IMR-90 (cell line): Measurements from ENCODE around the gene IL1RAP. TPM values are rescaled to one million over a fixed set of nuclear protein-coding genes. Genes with fewer than 3 reads are reported as not detected.

Experiments used
- ATAC-seq: fragments of 200-7000 bp; cut with Tn5 transposase; 2 replicates; pipeline ENCODE4 v1.9.1; 2020; ENCODE audit warnings: low read depth, mild to moderate bottlenecking, moderate library complexity
- BruUV-seq: library from RNA; stranded (reverse); fragments of 400-500 nt; replicated peaks from 2 replicates; lab custom pipeline; 2021; lab: Mats Ljungman, UMichigan
- CTCF ChIA-PET: fragments of 300-600 bp; formaldehyde crosslinking; extraction: SDS; loops from one replicate; lab custom pipeline; 2021; ENCODE audit warnings: antibody characterized with exemption; lab: Yijun Ruan, JAX
- POLR2A ChIA-PET: fragments of 300-600 bp; sonication (Branson Sonifier 250); formaldehyde crosslinking; loops from one replicate; lab custom pipeline; 2022; ENCODE audit warnings: antibody characterized with exemption; ENCODE audit not compliant: unreplicated experiment; lab: Charles Lee
- DNase-seq: peaks from one replicate; pipeline ENCODE4 v3.0.0; 2013
- H2AFZ ChIP-seq: replicated peaks from 2 replicates; pipeline ENCODE3; 2013; ENCODE audit warnings: low read length, mild to moderate bottlenecking; ENCODE audit not compliant: poor library complexity
- H2AK5ac ChIP-seq: 2 replicates; pipeline ENCODE4 v1.6.1; 2013; ENCODE audit warnings: low read depth, low read length, inconsistent platforms
- H2AK9ac ChIP-seq: replicated peaks from 2 replicates; pipeline ENCODE3; 2013; ENCODE audit warnings: mild to moderate bottlenecking, low read depth, low read length, moderate library complexity; ENCODE audit not compliant: poor library complexity
- H2BK120ac ChIP-seq: 2 replicates; pipeline ENCODE4 v1.6.1; 2013; ENCODE audit warnings: low read depth, low read length, inconsistent platforms
- H2BK15ac ChIP-seq: 3 replicates; pipeline ENCODE4 v1.6.1; 2013; ENCODE audit warnings: low read depth, low read length, inconsistent platforms
- H2BK20ac ChIP-seq: 2 replicates; pipeline ENCODE4 v1.6.1; 2013; ENCODE audit warnings: low read depth, mild to moderate bottlenecking, inconsistent platforms, low read length, moderate library complexity
- H2BK5ac ChIP-seq: 2 replicates; pipeline ENCODE4 v1.6.1; 2013; ENCODE audit warnings: mild to moderate bottlenecking, low read depth, low read length, inconsistent platforms; ENCODE audit not compliant: poor library complexity, severe bottlenecking
- H3K14ac ChIP-seq: replicated peaks from 2 replicates; pipeline ENCODE4 v1.6.1; 2013; ENCODE audit warnings: low read depth, low read length, inconsistent platforms
- H3K18ac ChIP-seq: 2 replicates; pipeline ENCODE4 v1.6.1; 2013; ENCODE audit warnings: low read depth, low read length, control low read depth
- H3K23ac ChIP-seq: 2 replicates; pipeline ENCODE4 v1.6.1; 2013; ENCODE audit warnings: low read depth, low read length, inconsistent platforms
- H3K27ac ChIP-seq: 2 replicates; pipeline ENCODE4 v1.5.1; 2013; ENCODE audit warnings: mild to moderate bottlenecking, control low read depth, low read length; ENCODE audit not compliant: insufficient read depth
- H3K27me3 ChIP-seq: 2 replicates; pipeline ENCODE4 v1.6.1; 2013; ENCODE audit warnings: low read length; ENCODE audit not compliant: control insufficient read depth, insufficient read depth
- H3K36me3 ChIP-seq: 2 replicates; pipeline ENCODE4 v1.6.1; 2013; ENCODE audit warnings: low read length, mixed read lengths; ENCODE audit not compliant: control insufficient read depth, insufficient read depth
- H3K4ac ChIP-seq: 2 replicates; pipeline ENCODE4 v1.6.1; 2013; ENCODE audit warnings: low read depth, low read length, inconsistent platforms
- H3K4me1 ChIP-seq: 2 replicates; pipeline ENCODE4 v1.6.1; 2013; ENCODE audit warnings: low read length, mixed read lengths; ENCODE audit not compliant: control insufficient read depth, insufficient read depth
- H3K4me2 ChIP-seq: 2 replicates; pipeline ENCODE4 v1.6.1; 2013; ENCODE audit warnings: low read depth, mild to moderate bottlenecking, control low read depth, low read length, moderate library complexity
- H3K4me3 ChIP-seq: 2 replicates; pipeline ENCODE4 v1.5.1; 2013; ENCODE audit warnings: low read depth, mild to moderate bottlenecking, control low read depth, low read length, moderate library complexity; ENCODE audit not compliant: insufficient read depth
- H3K56ac ChIP-seq: 2 replicates; pipeline ENCODE4 v1.6.1; 2013; ENCODE audit warnings: low read length, inconsistent platforms; ENCODE audit not compliant: insufficient read depth; ENCODE audit errors: extremely low read depth
- H3K79me1 ChIP-seq, 2 experiments: 2 replicates each; pipeline ENCODE4 v1.6.1; 2013; ENCODE audit warnings: low read length in 2 of 2, inconsistent platforms in 1 of 2, low read depth in 1 of 2
- H3K9ac ChIP-seq: 2 replicates; pipeline ENCODE4 v1.6.1; 2013; ENCODE audit warnings: low read depth, low read length, control low read depth
- H3K9me1 ChIP-seq: 2 replicates; pipeline ENCODE4 v1.6.1; 2013; ENCODE audit warnings: low read length, inconsistent platforms; ENCODE audit not compliant: insufficient read depth
- H3K9me3 ChIP-seq: 2 replicates; pipeline ENCODE4 v1.6.1; 2013; ENCODE audit warnings: low read length; ENCODE audit not compliant: control insufficient read depth, insufficient read depth
- H4K20me1 ChIP-seq: 2 replicates; pipeline ENCODE4 v1.6.1; 2013; ENCODE audit warnings: low read length, inconsistent platforms; ENCODE audit not compliant: insufficient read depth
- H4K5ac ChIP-seq: 2 replicates; pipeline ENCODE4 v1.6.1; 2013; ENCODE audit warnings: mild to moderate bottlenecking, low read depth, low read length, control low read depth
- H4K8ac ChIP-seq, 2 experiments: 2 replicates each; pipeline ENCODE4 v1.6.1; 2013; ENCODE audit warnings: low read depth in 2 of 2, low read length in 2 of 2, control low read depth in 1 of 2, inconsistent platforms in 1 of 2
- H4K91ac ChIP-seq: 2 replicates; pipeline ENCODE4 v1.6.1; 2013; ENCODE audit warnings: low read depth, low read length, inconsistent platforms; ENCODE audit not compliant: insufficient read depth
- CEBPB ChIP-seq: IDR thresholded peaks from 2 replicates; pipeline ENCODE4 v1.6.1; 2012; ENCODE audit warnings: low read depth, low read length, improper control_type of control experiment
- FOS ChIP-seq: fragments of 150-350 bp; IDR thresholded peaks from 2 replicates; pipeline ENCODE4 v1.6.1; 2016; ENCODE audit warnings: low read depth, low read length
- MAFK ChIP-seq: IDR thresholded peaks from 2 replicates; pipeline ENCODE4 v1.6.1; 2012; ENCODE audit warnings: low read depth, low read length, improper control_type of control experiment
- MAZ ChIP-seq: IDR thresholded peaks from 2 replicates; pipeline ENCODE4 v1.6.1; 2012; ENCODE audit warnings: low read depth, mild to moderate bottlenecking, low read length, improper control_type of control experiment, moderate library complexity, borderline replicate concordance
- NFE2L2 ChIP-seq: fragments of 150-350 bp; IDR thresholded peaks from 2 replicates; pipeline ENCODE4 v1.6.1; 2016; ENCODE audit warnings: low read depth, mild to moderate bottlenecking, low read length
- POLR2A ChIP-seq: IDR thresholded peaks from 2 replicates; pipeline ENCODE4 v1.6.1; 2012; ENCODE audit warnings: mild to moderate bottlenecking, low read depth, low read length
- RCOR1 ChIP-seq: IDR thresholded peaks from 2 replicates; pipeline ENCODE4 v1.6.1; 2012; ENCODE audit warnings: mild to moderate bottlenecking, low read length, improper control_type of control experiment; ENCODE audit not compliant: insufficient replicate concordance
- WGBS, 2 experiments: methylation state at CpG; one replicate each; pipeline versions ENCODE4 v1.1.5 to v1.1.7; 2013; ENCODE audit warnings: missing lambda C conversion rate in 2 of 2; ENCODE audit not compliant: insufficient read length in 1 of 2; ENCODE audit errors: extremely low coverage in 2 of 2; 5-methylcytosine and 5-hydroxymethylcytosine counted together
- dilution Hi-C: fragments of 300-500 bp; cut with HindIII; formaldehyde crosslinking; loops from one replicate; pipeline ENCODE4 v1.14.3; 2018; ENCODE audit warnings: low sequenced_read_pairs; ENCODE audit not compliant: unreplicated experiment
- in situ Hi-C: fragments of 300-500 bp; cut with MboI; formaldehyde crosslinking; loops from 3 replicates; pipeline ENCODE4 v1.14.3; 2019; ENCODE audit warnings: low sequenced_read_pairs, inconsistent platforms, mixed read lengths
- intact Hi-C: fragments of 100-400 bp; cut with micrococcal nuclease; formaldehyde crosslinking; loops from 2 replicates; pipeline ENCODE4 v1.10.0; 2022
- polyA plus RNA-seq, 3 experiments: library from polyadenylated mRNA; depleted of rRNA; stranded (reverse); fragments of >200 nt; gene quantifications; 2 replicates each; pipeline ENCODE4 v1.2.3, GENCODE V29; 2012; ENCODE audit warnings: low replicate concordance in 1 of 3
- total RNA-seq: library from RNA; depleted of rRNA; stranded (reverse); fragments of >200 nt; gene quantifications from 2 replicates; pipeline ENCODE4 v1.2.3, GENCODE V29; 2012

Gene IL1RAP
- total and polyA plus RNA-seq, 2 of the 4 experiments (the other 2 are of a cell fraction): 8.3 to 11.3 TPM

GRCh38 chr3:190519886-190520285, 6.0 kb downstream of the IL1RAP start:
- no TSS peak for BruUV-seq
- Histone ChIP-seq H2AK5ac (no peak overlapping the region), H3K4me1 (peaks cover 10% of the 10 kb centered on the region), H3K4me2 (no peak overlapping the region), H4K91ac (no peak overlapping the region), H2BK5ac (no peak overlapping the region), H3K56ac (no peak overlapping the region), H3K23ac (no peak overlapping the region), H4K20me1 (no peaks in the 10 kb centered on the region), H3K9me1 (peaks cover 4% of the 10 kb centered on the region; the same call in 1 of the 2 replicates), H3K27ac (no peak overlapping the region), H3K79me1 (peaks cover 21 to 26% of the 10 kb centered on the region in 2 experiments; a peak in 3 of 4 replicates), H2AK9ac (no peak overlapping the region), H2BK20ac (no peak overlapping the region), H3K27me3 (no peaks in the 10 kb centered on the region), H3K18ac (no peak overlapping the region), H3K14ac (no peak overlapping the region), H4K5ac (no peak overlapping the region), H2BK15ac (no peak overlapping the region), H4K8ac (no peak overlapping the region), H3K9ac (no peak overlapping the region), H3K36me3 (no peaks in the 10 kb centered on the region), H3K4ac (no peak overlapping the region), H2BK120ac (no peak overlapping the region), H2AFZ (no peak overlapping the region), H3K4me3 (no peak overlapping the region), H3K9me3 (no peaks in the 10 kb centered on the region)
- DNase-seq (no peak), ATAC-seq (no peak)
- POLR2A ChIA-PET: no interaction called here
- TF ChIP-seq RCOR1: no peak
- TF ChIP-seq POLR2A: no peak
- TF ChIP-seq CEBPB: no peak
- no peak for TF ChIP-seq MAFK
- TF ChIP-seq FOS: no peak
- TF ChIP-seq NFE2L2: no peak
- no peak for TF ChIP-seq MAZ
- dilution Hi-C loops (no loop called here), in situ Hi-C loops (loop anchor here (5.0 kb wide), 1 partner anchor 177 kb away; no protein-coding TSS in a partner anchor), intact Hi-C loops (loop anchor here (10.0 kb wide), 1 partner anchor 535 kb away; no protein-coding TSS in a partner anchor)
- CTCF ChIA-PET: interaction anchor here (0.7 kb wide), 1 partner anchor 89 kb away, joined by 4 read pairs; no protein-coding TSS in a partner anchor
- WGBS, 2 experiments: no CpG with 5 or more reads among the region's 1 CpG
